NCI-H2029 treated with DMSO at 0.1 percent for 48 hours (cell line): ENCODE results near the gene IFITM10.

Experiments
- DNase-seq: peaks from one replicate; lab custom pipeline; 2025; lab: John Stamatoyannopoulos, UW

The IFITM10 gene

DNA sequence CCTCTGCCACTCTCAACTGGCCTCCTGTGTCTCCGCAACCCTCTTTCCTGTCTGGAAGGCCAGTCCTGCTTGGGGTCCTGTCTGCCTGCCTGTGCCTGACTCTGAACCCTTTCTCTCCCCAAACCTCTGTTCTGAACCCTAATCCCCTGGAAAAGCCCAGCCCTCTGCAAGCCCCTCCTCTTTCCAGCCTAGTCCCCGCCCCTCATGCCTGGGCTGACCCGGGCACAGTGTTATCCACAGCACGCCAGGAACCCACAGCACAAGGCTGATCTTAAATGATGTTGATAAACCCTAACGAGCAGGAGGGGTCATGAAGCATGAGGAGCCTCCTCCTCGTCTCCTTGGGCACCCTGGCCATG is at the start of gene IFITM10:
IFITM10 (minus strand) TSS at position 115 of the 359 bp plus-strand sequence. CDS start 153 bp downstream, outside the sequence.
- DNase-seq, result no peak

DNA sequence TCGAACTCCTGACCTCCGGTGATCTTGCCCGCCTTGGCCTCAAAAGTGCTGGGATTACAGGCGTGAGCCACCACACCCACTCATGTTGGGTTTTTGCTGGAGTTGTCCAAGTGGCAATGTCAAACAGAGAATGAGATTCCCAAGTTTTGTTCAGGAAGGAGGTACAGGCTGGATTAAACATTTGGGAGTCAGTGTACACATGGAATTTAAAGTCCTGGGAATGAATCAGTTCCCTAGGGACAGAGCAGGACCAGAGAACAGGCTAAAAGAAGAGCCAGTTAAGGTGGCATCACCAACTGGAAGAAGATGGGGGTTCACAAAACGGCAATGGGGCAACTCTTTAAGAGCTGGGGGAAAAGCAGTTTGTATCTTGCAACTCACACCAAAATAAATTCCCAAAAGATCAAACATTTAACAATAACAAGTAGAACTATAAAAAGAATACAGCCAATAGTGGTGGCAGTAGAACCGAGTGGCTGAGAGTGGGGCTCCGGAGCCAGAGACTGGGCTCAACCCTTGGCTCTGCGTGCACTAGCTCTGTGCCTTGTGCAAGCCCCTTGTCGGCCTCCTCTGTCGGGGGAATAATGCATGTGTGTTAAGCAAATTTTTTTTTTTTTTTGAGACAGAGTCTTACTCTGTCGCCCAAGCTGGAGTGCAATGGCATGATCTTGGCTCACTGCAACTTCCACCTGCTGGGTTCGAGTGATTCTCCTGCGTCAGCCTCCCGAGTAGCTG is 47.2 kb upstream of the IFITM10 start:
- DNase-seq, result no peak

DNA sequence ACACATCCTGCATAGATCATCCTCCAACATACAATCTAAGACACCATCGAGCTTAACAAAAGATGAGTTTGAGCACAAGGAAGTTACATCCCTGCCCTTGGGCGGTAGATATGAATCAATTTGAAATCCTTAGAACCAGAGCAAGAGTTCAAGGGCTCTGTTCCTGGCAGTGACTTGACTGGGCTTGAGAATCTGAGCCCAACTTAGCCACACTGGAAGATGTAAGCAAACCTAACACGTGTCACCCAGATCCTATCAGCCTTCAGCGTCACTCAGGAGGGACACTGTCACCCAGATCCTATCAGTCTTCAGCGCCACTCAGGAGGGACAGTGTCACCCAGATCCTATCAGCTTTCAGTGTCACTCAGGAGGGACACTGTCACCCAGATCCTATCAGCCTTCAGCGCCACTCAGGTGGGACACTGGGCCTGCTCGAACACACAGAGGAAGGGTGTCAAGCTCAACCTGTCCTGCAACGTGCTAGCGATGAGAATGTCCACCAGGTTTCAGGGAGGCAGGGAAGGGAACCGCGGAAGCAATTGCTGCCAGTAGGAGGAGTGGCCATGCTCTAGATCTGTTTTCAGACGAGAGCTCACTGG is 46.1 kb upstream of the IFITM10 start:
- no peak for DNase-seq

- no peak for DNase-seq
These were observed 42.7 kb upstream of the IFITM10 start for GRCh38 chr11:1793081-1793480.

- no peak for DNase-seq
These were observed 42.1 kb upstream of the IFITM10 start for GRCh38 chr11:1792461-1792860.

DNA sequence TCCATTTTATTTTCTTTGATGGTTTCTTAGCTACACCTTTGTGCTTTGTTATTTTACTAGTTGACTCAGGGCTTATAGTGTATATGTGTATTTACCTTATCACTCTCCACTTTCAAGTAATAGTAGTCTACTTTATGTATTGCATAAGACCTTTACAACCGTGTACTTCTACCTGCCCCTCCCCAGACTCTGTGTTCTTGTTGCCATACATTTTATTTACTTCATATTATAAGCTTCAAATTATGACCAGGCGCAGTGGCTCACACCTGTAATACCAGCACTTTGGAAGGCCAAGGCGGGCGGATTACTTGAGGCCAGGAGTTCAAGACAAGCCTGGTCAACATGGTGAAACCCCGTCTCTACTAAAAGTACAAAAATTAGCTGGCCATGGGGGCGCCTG is 41.5 kb upstream of the IFITM10 start:
- DNase-seq, result no peak

DNA sequence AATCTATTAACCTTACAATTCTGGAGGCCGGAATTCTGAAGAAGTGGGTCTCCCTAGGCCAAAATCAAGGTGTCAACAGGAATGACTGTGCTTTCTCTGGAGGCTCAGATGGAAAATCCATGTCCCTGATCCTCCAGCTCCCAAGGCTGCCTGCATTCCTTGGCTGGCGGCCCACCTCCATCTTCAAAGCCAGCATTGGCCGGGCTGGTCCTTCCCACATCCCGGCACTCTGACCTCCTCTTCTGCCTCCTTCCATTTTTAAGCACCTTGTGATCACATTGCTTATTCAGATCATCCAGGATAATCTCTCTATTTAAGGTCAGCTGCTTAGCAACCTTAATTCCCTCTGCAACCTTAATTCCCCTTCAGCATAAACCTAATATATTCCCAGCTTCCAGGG is 36.1 kb upstream of the IFITM10 start:
- DNase-seq, result no peak

GRCh38 chr11:1785749-1786413 is 35.5 kb upstream of the IFITM10 start:
- DNase-seq, result no peak

- DNase-seq, result no peak
These were observed 34.6 kb upstream of the IFITM10 start for GRCh38 chr11:1784761-1785650.

DNA sequence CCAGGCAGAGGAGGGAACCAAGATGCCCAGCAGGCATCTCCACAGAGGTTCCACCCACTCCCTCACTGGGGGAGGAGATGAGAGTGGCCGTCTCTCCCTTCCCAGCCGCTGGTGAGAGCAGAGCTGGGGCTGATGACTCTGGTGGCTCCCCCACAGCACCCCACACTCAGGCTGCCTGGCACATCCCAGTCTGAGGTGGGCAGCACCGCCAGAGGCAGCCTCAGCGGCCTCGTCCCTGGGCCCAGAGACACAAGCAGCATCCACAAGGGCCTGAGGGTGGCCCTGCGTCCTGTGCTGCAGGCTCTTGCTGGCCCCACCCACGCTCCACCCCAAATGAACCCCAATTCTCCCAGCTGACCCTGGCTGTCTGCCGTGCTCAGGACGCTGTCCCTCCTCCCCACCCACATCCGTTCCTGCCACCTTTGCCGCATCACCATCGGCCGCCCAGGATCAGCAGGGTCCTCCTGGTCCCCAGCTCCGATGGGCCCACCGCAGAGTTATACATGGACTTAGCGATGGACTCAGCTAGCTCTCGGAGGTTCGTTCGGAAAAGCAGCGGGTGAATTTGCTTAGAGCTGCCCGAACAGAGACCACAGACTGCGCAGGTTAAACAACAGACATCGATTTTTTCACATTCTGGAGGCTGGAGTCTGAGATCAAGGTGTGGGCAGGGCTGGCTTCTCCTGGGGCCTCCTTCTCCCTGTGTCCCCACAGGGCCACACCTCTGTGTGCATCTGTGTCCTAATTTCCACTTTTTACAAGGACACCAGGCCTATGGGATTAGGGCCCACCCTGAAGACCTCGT is 33.5 kb upstream of the IFITM10 start:
- DNase-seq, result no peak

DNA sequence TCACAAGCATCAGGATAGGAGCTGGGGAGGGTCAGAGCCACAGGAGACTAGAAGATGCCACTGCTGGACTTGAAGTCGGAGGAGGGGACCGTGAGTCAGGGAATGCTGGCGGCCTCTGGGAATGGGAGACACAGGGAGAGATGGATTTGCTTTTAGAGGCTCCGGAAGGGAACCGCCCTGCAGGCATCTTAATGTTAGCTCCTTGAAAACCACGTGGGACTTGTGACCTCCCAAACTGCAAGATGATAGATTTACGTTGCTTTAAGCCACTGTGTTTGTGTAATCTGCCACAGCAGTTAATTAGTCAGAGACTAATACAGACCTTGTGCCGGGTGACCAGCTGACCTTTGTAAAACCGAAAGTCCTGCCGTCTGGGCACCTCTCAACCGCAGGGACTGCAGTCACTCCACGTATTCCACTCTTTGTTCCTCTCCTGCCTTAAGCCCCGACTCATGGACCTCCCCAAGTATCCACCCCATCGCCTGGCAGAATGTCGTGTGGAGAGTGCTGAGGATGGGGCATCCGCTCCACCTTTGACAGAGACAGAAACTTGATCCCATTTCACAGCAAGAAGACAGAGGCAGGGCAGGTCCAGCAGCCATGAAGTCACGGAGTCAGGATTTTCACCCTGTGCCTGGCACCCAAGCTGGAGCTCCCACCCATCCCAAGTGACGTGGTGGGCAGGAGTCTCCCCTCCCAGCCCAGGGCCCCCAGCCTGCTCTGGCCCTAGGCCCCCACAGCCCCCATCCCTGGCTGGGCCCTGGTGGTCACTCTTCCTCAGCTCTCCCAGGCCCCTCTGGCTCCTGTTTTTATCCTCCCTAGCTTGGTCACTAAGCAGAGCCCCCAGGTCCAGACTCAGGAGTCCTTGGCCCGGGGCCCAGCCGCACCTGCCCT is 32.7 kb upstream of the IFITM10 start:
- DNase-seq, result no peak

- no peak for DNase-seq
These were observed 31.7 kb upstream of the IFITM10 start for GRCh38 chr11:1782031-1782590.

GRCh38 chr11:1781593-1781975 is 31.2 kb upstream of the IFITM10 start:
- DNase-seq, result no peak

GRCh38 chr11:1780700-1781592 is 30.6 kb upstream of the IFITM10 start:
- DNase-seq, result no peak

- DNase-seq, result no peak
These were observed 29.7 kb upstream of the IFITM10 start for GRCh38 chr11:1779806-1780699.

DNA sequence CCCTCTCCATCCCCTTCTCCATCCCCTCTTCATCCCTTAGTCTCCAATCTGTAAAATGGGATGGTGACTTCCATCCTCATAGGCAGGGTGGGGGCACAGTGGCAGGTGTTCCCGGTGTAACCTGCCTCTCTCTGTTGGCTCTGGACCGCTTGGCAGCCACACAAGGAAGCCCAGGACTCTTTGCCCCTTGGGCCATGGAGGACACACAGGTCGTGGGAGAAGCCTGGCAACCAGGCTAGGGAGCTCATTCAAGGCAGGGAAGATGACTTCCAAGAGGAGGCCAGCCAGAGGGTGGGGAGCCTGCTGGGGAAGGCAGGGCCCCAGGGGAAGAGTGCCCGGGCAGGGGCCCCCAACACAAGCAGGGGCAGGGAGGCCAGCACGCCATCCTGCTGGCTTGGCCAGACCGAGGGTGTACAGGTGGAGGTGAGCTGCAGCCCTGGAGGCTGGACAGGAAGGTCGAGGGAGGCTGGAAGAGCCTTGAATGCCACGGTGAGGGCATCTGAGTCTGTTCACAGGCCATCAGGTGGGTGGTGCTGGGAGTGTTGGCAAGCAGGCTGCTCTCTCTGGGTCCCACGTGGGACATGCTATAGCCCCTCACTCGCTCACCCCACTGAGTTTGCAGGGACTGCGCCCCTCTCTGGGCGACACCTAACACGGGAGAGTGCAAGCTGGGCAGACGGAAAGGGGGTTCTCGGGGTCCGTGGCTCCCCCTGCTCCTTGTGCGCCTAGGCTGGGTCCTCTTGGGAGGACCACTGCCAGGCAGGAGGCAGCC is 28.8 kb upstream of the IFITM10 start:
- DNase-seq, result no peak
